HG03378 (cell line): ENCODE results near the gene FLG.
"Not testable (repeated sequence)": the region's sequence is repeated elsewhere in the genome, so short reads cannot be mapped to it uniquely, and the experiment has no call there.

ENCODE experiments used
- ATAC-seq: cut with Tn5 transposase; IDR thresholded peaks from one replicate; pipeline ENCODE4 v1.9.1; 2021; ENCODE audit warnings: mild to moderate bottlenecking, moderate library complexity; ENCODE audit not compliant: unreplicated experiment

Gene FLG

GRCh38 chr1:152325111-152325510 lies at the start of gene FLG:
Gene FLG (minus strand): TSS chr1:152325239. CDS start chr1:152315456, 9,783 bp downstream.
- no peak for ATAC-seq

GRCh38 chr1:152374451-152374850 lies 49.4 kb upstream of the FLG start:
- ATAC-seq = no peak

GRCh38 chr1:152372672-152373071 lies 47.6 kb upstream of the FLG start:
- no peak for ATAC-seq

- no peak for ATAC-seq
Measured at GRCh38 chr1:152367436-152367835, 42.4 kb upstream of the FLG start.

GRCh38 chr1:152359906-152360305 lies 34.9 kb upstream of the FLG start, which contains the start of gene FLG2:
Gene FLG2 (minus strand): TSS chr1:152360006. CDS start chr1:152358884, 1,122 bp downstream.
- ATAC-seq = no peak

- no peak for ATAC-seq
Measured at GRCh38 chr1:152356736-152357135, 31.7 kb upstream of the FLG start.

GRCh38 chr1:152349611-152350010 lies 24.6 kb upstream of the FLG start:
- no peak for ATAC-seq

GRCh38 chr1:152348447-152348846 lies 23.4 kb upstream of the FLG start:
- no peak for ATAC-seq

- ATAC-seq = no peak
Measured at GRCh38 chr1:152347116-152347728, 22.2 kb upstream of the FLG start.

GRCh38 chr1:152344438-152344837 lies 19.4 kb upstream of the FLG start:
- no peak for ATAC-seq

GRCh38 chr1:152343006-152343405 lies 18.0 kb upstream of the FLG start:
- no peak for ATAC-seq

- ATAC-seq = no peak
Measured at GRCh38 chr1:152335399-152335798, 10.4 kb upstream of the FLG start.

- no peak for ATAC-seq
Measured at GRCh38 chr1:152328801-152329391, 3.9 kb upstream of the FLG start.

GRCh38 chr1:152313970-152314369 lies 11.1 kb downstream of the FLG start:
- no peak for ATAC-seq

- ATAC-seq = no peak
Measured at GRCh38 chr1:152313319-152313801, 11.7 kb downstream of the FLG start.

GRCh38 chr1:152312169-152312568 lies 12.9 kb downstream of the FLG start:
- not testable (repeated sequence) for ATAC-seq

- ATAC-seq = no peak
Measured at GRCh38 chr1:152309955-152310354, 15.1 kb downstream of the FLG start.

- ATAC-seq = not testable (repeated sequence)
Measured at GRCh38 chr1:152309320-152309901, 15.6 kb downstream of the FLG start.

GRCh38 chr1:152308758-152309157 lies 16.3 kb downstream of the FLG start:
- not testable (repeated sequence) for ATAC-seq

- ATAC-seq = not testable (repeated sequence)
Measured at GRCh38 chr1:152307970-152308369, 17.1 kb downstream of the FLG start.

GRCh38 chr1:152306123-152306522 lies 18.9 kb downstream of the FLG start:
- not testable (repeated sequence) for ATAC-seq

- ATAC-seq = not testable (repeated sequence)
Measured at GRCh38 chr1:152304773-152305172, 20.3 kb downstream of the FLG start.
